Mammary epithelial cell (primary cell): ENCODE measurements around the gene SRGAP2B.
"Not testable (repeated sequence)": the region's sequence is repeated elsewhere in the genome, so short reads cannot be mapped to it uniquely, and the experiment has no call there.

Experiments
- CTCF ChIP-seq, 2 donors: IDR thresholded peaks in 1 of 2; conservative IDR thresholded peaks in 1 of 2; 2 replicates each; pipeline ENCODE4 v1.5.1; 2011 to 2012; ENCODE audit warnings: inconsistent platforms in 2 of 2, low read length in 2 of 2, mild to moderate bottlenecking in 2 of 2, control low read depth in 1 of 2, low read depth in 1 of 2; ENCODE audit not compliant: insufficient read depth in 1 of 2; ENCODE audit errors: extremely low read depth in 1 of 2
- EZH2 ChIP-seq: IDR thresholded peaks from 2 replicates; pipeline ENCODE4 v1.6.1; 2012; ENCODE audit warnings: low read length, inconsistent platforms, borderline replicate concordance

GRCh38 chr1:144995833-144996410 lies 99.2 kb downstream of the SRGAP2B start:
- TF ChIP-seq CTCF (conservative IDR thresholded peaks at IDR 0.05 in 1 of 2, IDR thresholded peaks at IDR 0.05 in 1 of 2; ENCODE audit: extremely low read depth in 1 of 2, insufficient read depth in 1 of 2, low read depth in 1 of 2, low read length in 2 of 2); EZH2: not testable (repeated sequence)
